Smooth muscle cell (in vitro differentiated cells): Measurements from ENCODE around the gene DFFB. TPM values are rescaled to one million over a fixed set of nuclear protein-coding genes. Genes with fewer than 3 reads are reported as not detected.

Experiments used
- DNase-seq: peaks from one replicate; lab custom pipeline; 2025; ENCODE audit not compliant: unreplicated experiment; lab: John Stamatoyannopoulos, UW
- H2AFZ ChIP-seq: fragments of 200-600 bp; sonication (generic); 2 replicates; pipeline ENCODE4 v1.6.0; 2016; ENCODE audit warnings: antibody characterized with exemption, low read depth, mild to moderate bottlenecking
- H3F3A ChIP-seq: fragments of 200-600 bp; sonication (generic); 2 replicates; pipeline ENCODE4 v1.6.0; 2017; ENCODE audit warnings: antibody characterized with exemption, low read depth
- H3K27ac ChIP-seq: fragments of 200-600 bp; sonication (generic); 2 replicates; pipeline ENCODE4 v1.5.1; 2016; ENCODE audit warnings: low read depth, mild to moderate bottlenecking
- H3K27me3 ChIP-seq: fragments of 200-600 bp; sonication (generic); 2 replicates; pipeline ENCODE4 v1.6.1; 2016; ENCODE audit warnings: low read depth, mild to moderate bottlenecking
- H3K36me3 ChIP-seq: fragments of 200-600 bp; sonication (generic); 2 replicates; pipeline ENCODE4 v1.5.1; 2016; ENCODE audit warnings: low read depth
- H3K4me1 ChIP-seq: fragments of 200-600 bp; sonication (generic); 2 replicates; pipeline ENCODE4 v1.5.1; 2016; ENCODE audit warnings: low read depth
- H3K4me2 ChIP-seq: fragments of 200-600 bp; sonication (generic); 2 replicates; pipeline ENCODE4 v1.6.0; 2016; ENCODE audit warnings: mild to moderate bottlenecking
- H3K4me3 ChIP-seq: fragments of 200-600 bp; sonication (generic); 2 replicates; pipeline ENCODE4 v1.5.1; 2016; ENCODE audit warnings: mild to moderate bottlenecking
- H3K79me2 ChIP-seq: fragments of 200-600 bp; sonication (generic); 2 replicates; pipeline ENCODE4 v1.6.0; 2016; ENCODE audit warnings: low read depth, mild to moderate bottlenecking
- H3K9ac ChIP-seq: fragments of 200-600 bp; sonication (generic); 2 replicates; pipeline ENCODE4 v1.6.0; 2016; ENCODE audit warnings: low read depth
- H3K9me3 ChIP-seq: fragments of 200-600 bp; sonication (generic); replicated peaks from 2 replicates; pipeline ENCODE4 v1.5.1; 2016; ENCODE audit warnings: low read depth
- H4K20me1 ChIP-seq: fragments of 200-600 bp; sonication (generic); 2 replicates; pipeline ENCODE4 v1.6.0; 2016; ENCODE audit warnings: low read depth
- CTCF ChIP-seq: fragments of 200-600 bp; sonication (generic); IDR thresholded peaks from 2 replicates; pipeline ENCODE4 v1.5.1; 2017; ENCODE audit warnings: borderline replicate concordance, mild to moderate bottlenecking, antibody characterized with exemption; ENCODE audit not compliant: insufficient read depth, poor library complexity, severe bottlenecking
- WGBS: methylation state at CpG from one replicate; pipeline ENCODE4 v1.1.7; 2016; ENCODE audit warnings: low lambda C conversion rate; 5-methylcytosine and 5-hydroxymethylcytosine counted together
- polyA plus RNA-seq: library from polyadenylated mRNA; unstranded; fragments of >200 nt; fragmentation: Nextera tagmentation; extraction: Ambion mirVana; gene quantifications from 2 replicates; pipeline ENCODE4 v1.2.1, GENCODE V29; 2016
- total RNA-seq: library from RNA; depleted of rRNA; stranded (reverse); fragments of >200 nt; gene quantifications from 2 replicates; pipeline ENCODE4 v1.2.3, GENCODE V29; 2014

The DFFB gene
- total and polyA plus RNA-seq, 2 experiments from 2014 or later: 3.3 to 4.5 TPM

- Histone ChIP-seq H3K4me1 (no peaks in the 10 kb centered on the region), H3K9me3 (no peaks in the 10 kb centered on the region), H3F3A (no peaks in the 10 kb centered on the region), H3K36me3 (peaks cover 4% of the 10 kb centered on the region), H3K4me2 (no peak overlapping the region), H3K27ac (no peak overlapping the region), H4K20me1 (no peaks in the 10 kb centered on the region), H3K9ac (no peak overlapping the region), H2AFZ (no peak overlapping the region), H3K4me3 (no peak overlapping the region), H3K27me3 (no peaks in the 10 kb centered on the region), H3K79me2 (no peaks in the 10 kb centered on the region)
- TF ChIP-seq CTCF: no peak
- 91% methylated on average over 38 of the region's 38 CpGs for WGBS
- no peak for DNase-seq
Observed at GRCh38 chr1:3816331-3817137, 40.7 kb upstream of the DFFB start.

GRCh38 chr1:3817138-3817740 lies 40.0 kb upstream of the DFFB start:
- Histone ChIP-seq H3F3A (no peaks in the 10 kb centered on the region), H3K27me3 (no peaks in the 10 kb centered on the region), H3K27ac (no peak overlapping the region), H3K79me2 (no peaks in the 10 kb centered on the region), H3K9me3 (no peaks in the 10 kb centered on the region), H3K4me2 (no peak overlapping the region), H3K36me3 (peaks cover 4% of the 10 kb centered on the region), H3K9ac (no peak overlapping the region), H3K4me1 (no peaks in the 10 kb centered on the region), H2AFZ (no peak overlapping the region), H4K20me1 (no peaks in the 10 kb centered on the region), H3K4me3 (no peak overlapping the region)
- WGBS: 97% methylated on average over 17 of the region's 17 CpGs
- DNase-seq: no peak
- TF ChIP-seq CTCF: no peak

- H3K4me2 ChIP-seq: no peak overlapping the region
- peaks cover 4% of the 10 kb centered on the region for H3K36me3 ChIP-seq
- no peaks in the 10 kb centered on the region for H3K4me1 ChIP-seq
- DNase-seq: no peak
- no peaks in the 10 kb centered on the region for H3K27me3 ChIP-seq
- WGBS: 91% methylated on average over 28 of the region's 28 CpGs
- H2AFZ ChIP-seq: no peak overlapping the region
- H3K79me2 ChIP-seq: no peaks in the 10 kb centered on the region
- H3K9ac ChIP-seq: no peak overlapping the region
- no peak overlapping the region for H3K27ac ChIP-seq
- TF ChIP-seq CTCF: no peak
- no peaks in the 10 kb centered on the region for H4K20me1 ChIP-seq
- H3K4me3 ChIP-seq: no peak overlapping the region
- H3K9me3 ChIP-seq: no peaks in the 10 kb centered on the region
- no peaks in the 10 kb centered on the region for H3F3A ChIP-seq
Observed at GRCh38 chr1:3817821-3818597, 39.3 kb upstream of the DFFB start.
